ENCODE results near the gene ATP9A.

DNA sequence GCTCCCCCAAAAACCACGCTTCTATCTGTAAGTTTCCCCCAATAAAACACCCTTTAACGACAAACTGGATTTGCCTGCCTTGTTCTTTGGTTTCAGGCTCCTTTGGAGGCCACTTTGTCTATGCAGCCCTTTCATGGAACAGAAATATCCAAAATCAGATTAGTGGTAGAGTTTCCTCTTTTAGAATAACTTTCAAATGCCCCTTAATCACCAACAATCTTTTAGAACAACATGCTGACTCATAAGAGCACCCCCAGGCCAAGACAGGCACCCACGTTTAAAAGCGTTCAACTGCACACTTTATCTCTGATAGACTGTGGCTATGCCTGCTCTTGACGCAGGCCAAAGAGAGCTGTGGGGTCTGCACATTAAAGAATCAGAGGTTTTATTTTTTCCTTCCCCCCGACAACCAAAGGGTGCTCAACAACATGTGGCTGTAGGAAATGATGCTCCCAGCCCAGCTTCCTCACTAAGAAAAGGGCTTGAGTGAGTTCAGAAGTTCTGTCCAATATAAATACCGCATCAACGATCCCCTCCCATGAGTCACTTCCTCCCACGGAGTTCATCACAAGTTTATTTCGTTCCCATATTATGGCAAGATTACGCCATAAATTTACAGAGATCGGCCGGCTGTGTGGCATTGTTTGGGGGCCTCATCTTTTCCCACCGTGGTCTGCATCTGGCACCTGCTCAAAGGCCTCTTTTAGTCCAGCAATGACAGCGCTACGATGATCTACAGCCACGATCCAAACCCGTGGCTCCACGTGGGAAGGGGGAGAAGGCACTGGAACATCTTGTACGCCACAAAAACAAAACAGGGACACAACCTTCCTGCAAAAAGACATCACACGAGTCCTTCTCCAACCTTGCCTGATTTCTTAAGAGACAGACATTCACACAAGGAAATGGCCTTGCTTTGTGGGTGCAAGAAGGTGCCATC is 136.9 kb downstream of the ATP9A start:
- TF ChIP-seq POLR2AphosphoS5 (IDR thresholded peaks at IDR 0.05; ENCODE audit: borderline replicate concordance, low read depth, low read length) (no peak), EZH2 (IDR thresholded peaks at IDR 0.05) (no peak), FOXP2 (optimal IDR thresholded peaks at IDR 0.05; ENCODE audit: control extremely low read depth, extremely low read length, insufficient read depth) (no peak)

Measured in SK-N-MC (cell line).